Subcutaneous abdominal adipose tissue (tissue), 5 donors: Measurements from ENCODE around the gene SLC6A4.

Experiments used
- H3K27ac ChIP-seq: one replicate; pipeline ENCODE4 v1.7.0; 2013; ENCODE audit warnings: low read depth, mild to moderate bottlenecking, inconsistent platforms, low read length, moderate library complexity
- H3K27me3 ChIP-seq, 5 donors: one replicate each; pipeline ENCODE4 v1.7.0; 2013; ENCODE audit warnings: low read length in 5 of 5, inconsistent platforms in 1 of 5; ENCODE audit not compliant: control insufficient read depth in 5 of 5, insufficient read depth in 4 of 5
- H3K36me3 ChIP-seq, 5 donors: one replicate each; pipeline ENCODE4 v1.7.0; 2013; ENCODE audit warnings: low read length in 5 of 5; ENCODE audit not compliant: control insufficient read depth in 5 of 5, insufficient read depth in 5 of 5
- H3K4me1 ChIP-seq, 5 donors: one replicate each; pipeline ENCODE4 v1.7.0; 2013; ENCODE audit warnings: low read length in 5 of 5, mild to moderate bottlenecking in 3 of 5, moderate library complexity in 1 of 5; ENCODE audit not compliant: control insufficient read depth in 5 of 5, insufficient read depth in 5 of 5
- H3K4me3 ChIP-seq, 5 donors: one replicate each; pipeline ENCODE4 v1.7.0; 2013; ENCODE audit warnings: low read length in 5 of 5, low read depth in 1 of 5
- H3K9ac ChIP-seq, 5 donors: one replicate each; pipeline ENCODE4 v1.7.0; 2013; ENCODE audit warnings: low read length in 5 of 5, mild to moderate bottlenecking in 4 of 5, moderate library complexity in 3 of 5
- H3K9me3 ChIP-seq, 5 donors: one replicate each; pipeline ENCODE4 v1.7.0; 2013; ENCODE audit warnings: low read length in 5 of 5; ENCODE audit not compliant: control insufficient read depth in 5 of 5
- donor health status: healthy.
- donor health status: healthy.
- donor health status: healthy.
- donor health status: healthy.
- donor health status: healthy.

SLC6A4 gene

DNA sequence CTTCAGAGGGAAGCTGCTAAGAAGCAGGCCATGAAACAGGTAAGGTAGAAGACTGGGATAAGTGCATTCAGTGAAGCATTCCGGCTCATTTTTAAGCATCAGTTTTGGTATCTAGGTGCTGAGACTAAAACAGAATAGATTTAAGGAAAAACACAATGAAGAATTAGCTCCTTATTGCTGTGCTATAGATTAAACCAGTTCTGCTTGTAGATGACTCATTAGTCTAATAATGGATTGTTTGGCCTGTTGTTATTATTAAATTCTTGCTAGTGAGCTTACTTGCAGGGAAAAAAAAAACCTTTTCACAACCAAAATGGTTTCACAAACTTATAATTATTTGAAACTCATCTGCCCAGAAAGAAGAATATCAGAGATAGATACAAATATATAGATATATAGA, 62.9 kb downstream of the SLC6A4 start:
- H3K9me3 ChIP-seq, result no peaks in the 10 kb centered on the region
- H3K9ac ChIP-seq, result no peak overlapping the region
- peaks cover 4 to 41% (median 20%) of the 10 kb centered on the region in 5 donors for H3K36me3 ChIP-seq
- no peaks in the 10 kb centered on the region for H3K27me3 ChIP-seq
- H3K4me1 ChIP-seq, result no peaks in the 10 kb centered on the region
- no peak overlapping the region for H3K27ac ChIP-seq
- H3K4me3 ChIP-seq, result no peak overlapping the region

DNA sequence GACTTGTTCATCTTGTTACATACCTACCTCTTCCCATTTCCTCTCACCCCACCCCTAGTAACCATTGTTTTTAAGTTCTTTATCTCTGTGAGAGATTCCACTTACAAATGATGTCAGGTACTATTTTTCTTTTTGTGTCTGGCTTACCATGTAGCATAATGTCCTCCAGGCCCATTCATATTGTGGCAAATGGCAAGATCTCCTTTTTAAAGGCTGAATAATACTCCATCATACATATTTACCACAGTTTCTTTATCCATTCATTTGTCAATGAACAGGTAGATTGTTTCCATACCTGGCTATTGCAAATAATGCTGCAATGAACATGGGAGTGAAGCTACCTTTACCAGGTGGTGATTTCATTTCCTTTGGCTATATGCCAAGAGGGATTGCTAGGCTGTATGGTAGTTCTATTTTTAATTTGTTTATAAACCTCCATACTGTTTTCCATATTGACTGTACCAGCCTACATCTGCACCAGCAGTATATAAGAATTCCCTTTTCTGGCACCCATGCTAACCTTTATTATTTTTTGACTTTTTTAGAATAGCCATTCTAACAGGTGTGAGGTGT, 65.0 kb downstream of the SLC6A4 start:
- no peak overlapping the region for H3K4me3 ChIP-seq

DNA sequence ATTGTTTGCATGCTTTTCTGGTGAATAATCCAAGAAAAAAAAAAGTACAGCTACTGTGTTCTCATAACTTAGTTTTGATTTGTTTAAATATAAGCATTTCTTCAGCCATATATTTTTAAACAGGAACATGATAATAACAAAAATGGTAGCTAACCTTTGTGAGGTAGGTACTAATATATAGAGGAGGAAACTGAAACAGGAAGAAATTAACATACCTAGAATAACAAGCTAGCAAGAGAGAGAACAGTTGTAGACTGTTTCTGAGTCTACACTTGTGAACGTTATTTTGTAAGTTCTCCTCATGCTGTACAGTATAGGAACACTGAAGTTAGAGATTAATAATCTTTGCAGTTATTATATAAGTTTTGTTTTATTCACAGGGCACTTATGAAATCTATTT, 69.5 kb downstream of the SLC6A4 start:
- no peaks in the 10 kb centered on the region for H3K9me3 ChIP-seq
- H3K27me3 ChIP-seq, result no peaks in the 10 kb centered on the region
- H3K36me3 ChIP-seq, result peaks cover 3 to 17% (median 7%) of the 10 kb centered on the region in 5 donors
- H3K27ac ChIP-seq, result no peak overlapping the region
- H3K9ac ChIP-seq, result no peak overlapping the region
- H3K4me3 ChIP-seq, result no peak overlapping the region
- peaks cover 0 to 6% (median 0%) of the 10 kb centered on the region in 5 donors for H3K4me1 ChIP-seq

More for the DNA sequence above, 65.0 kb downstream of the SLC6A4 start:
- no peak overlapping the region for H3K9ac ChIP-seq
- no peaks in the 10 kb centered on the region for H3K4me1 ChIP-seq
- peaks cover 6 to 37% (median 22%) of the 10 kb centered on the region in 5 donors for H3K36me3 ChIP-seq
- no peaks in the 10 kb centered on the region for H3K27me3 ChIP-seq
- no peak overlapping the region for H3K27ac ChIP-seq
- H3K9me3 ChIP-seq, result no peaks in the 10 kb centered on the region

DNA sequence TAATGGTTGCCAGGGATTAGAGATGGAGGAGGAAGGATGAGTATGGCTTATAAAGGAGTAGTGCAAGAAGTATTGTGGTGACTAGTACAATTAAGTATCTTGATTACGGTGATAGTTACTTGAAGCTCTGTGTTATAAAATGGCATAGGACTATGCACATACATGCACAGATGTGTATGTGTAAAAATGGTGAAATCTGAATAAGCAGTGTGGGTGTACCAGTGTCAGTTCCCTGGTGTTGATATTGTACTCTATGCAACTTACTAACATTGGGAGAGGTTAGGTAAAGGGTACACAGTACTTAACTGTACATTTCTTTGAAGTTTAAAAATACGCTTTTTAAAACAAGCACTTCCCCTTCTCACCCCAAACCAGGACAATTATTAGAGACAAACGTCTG, 70.3 kb downstream of the SLC6A4 start:
- Histone ChIP-seq H3K27me3 (no peaks in the 10 kb centered on the region), H3K27ac (no peak overlapping the region), H3K9ac (no peak overlapping the region), H3K4me1 (peaks cover 0 to 6% (median 0%) of the 10 kb centered on the region in 5 donors), H3K36me3 (peaks cover 3 to 14% (median 7%) of the 10 kb centered on the region in 5 donors), H3K9me3 (no peaks in the 10 kb centered on the region), H3K4me3 (no peak overlapping the region)

DNA sequence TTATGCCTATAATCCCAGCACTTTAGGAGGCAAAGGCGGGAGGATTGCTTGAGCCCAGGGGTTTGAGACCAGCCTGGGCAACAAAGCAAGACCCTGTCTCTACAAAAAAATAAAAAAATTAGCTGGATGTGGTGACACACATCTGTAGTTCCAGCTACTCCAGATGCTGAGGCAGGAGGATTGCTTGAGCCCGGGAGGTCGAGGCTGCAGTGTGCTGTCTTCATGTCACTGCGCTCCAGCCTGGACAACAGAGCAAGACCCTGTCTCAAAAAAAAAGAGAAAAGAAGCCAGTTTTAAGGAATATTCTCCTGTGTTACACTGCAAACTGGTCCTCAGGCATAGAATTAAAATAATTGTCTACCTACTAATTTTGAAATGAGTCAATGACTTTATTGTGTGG, 71.0 kb downstream of the SLC6A4 start:
- H3K4me3 ChIP-seq, result no peak overlapping the region
- no peaks in the 10 kb centered on the region for H3K27me3 ChIP-seq
- peaks cover 3 to 14% (median 7%) of the 10 kb centered on the region in 5 donors for H3K36me3 ChIP-seq
- no peak overlapping the region for H3K9ac ChIP-seq
- H3K27ac ChIP-seq, result no peak overlapping the region
- H3K4me1 ChIP-seq, result peaks cover 0 to 6% (median 0%) of the 10 kb centered on the region in 5 donors
- no peaks in the 10 kb centered on the region for H3K9me3 ChIP-seq

DNA sequence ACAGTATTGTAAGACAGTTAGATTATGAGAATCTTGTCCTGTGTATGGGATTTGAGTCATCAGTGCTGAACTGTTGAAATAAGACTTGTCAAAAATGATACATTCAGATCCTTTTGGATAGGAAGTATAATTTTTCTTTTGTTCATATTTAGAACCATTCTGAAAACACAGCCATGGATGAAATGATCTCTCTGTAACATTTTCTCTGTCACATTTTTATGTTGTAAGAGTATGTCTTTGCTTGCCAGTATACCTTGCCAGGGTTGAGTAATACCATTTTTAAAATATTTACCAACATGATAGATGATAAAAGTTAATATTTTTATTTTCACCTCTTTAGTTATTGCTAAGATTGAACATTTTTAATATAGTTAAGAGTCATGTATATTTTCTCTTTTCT, 73.9 kb downstream of the SLC6A4 start:
- Histone ChIP-seq H3K4me1 (peaks cover 0 to 6% (median 0%) of the 10 kb centered on the region in 5 donors), H3K27me3 (no peaks in the 10 kb centered on the region), H3K9ac (no peak overlapping the region), H3K4me3 (no peak overlapping the region), H3K36me3 (peaks cover 3 to 14% (median 4%) of the 10 kb centered on the region in 5 donors), H3K27ac (no peak overlapping the region), H3K9me3 (peaks cover 0 to 4% (median 0%) of the 10 kb centered on the region in 5 donors)

DNA sequence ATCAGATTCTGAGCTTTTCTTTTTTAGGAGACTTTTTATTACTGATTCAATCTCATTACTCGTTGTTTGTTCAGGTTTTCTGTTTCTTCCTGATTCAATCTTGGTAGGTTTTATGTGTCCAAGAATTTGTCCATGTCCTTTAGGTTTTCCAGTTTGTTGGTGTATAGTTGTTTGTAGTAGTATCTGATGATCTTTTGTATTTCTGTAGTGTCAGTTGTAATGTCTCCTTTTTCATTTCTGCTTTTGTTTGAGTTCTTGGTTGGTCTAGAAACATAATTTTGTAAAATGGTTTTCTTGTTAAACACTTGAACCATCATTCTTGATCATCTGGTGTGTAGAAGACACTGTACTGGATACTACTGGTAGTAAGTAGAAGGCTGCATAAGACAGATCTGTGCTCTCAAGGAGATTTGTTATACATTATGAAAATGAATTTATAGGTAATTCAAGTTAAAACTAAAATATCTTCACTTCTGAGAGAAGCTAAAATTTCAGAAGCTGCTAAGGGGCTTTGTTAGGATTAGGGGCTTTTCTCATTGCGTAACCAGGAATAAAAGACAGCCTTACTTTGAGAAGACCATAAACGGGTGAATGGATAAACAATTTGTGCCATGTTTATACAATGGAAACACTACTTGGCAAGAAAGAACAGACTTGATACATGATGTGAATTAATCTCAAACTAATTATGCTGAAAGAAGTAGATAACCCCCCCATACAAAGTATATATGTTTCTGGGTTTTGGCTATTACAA, 74.9 kb downstream of the SLC6A4 start:
- H3K27ac ChIP-seq, result no peak overlapping the region
- H3K4me1 ChIP-seq, result peaks cover 0 to 6% (median 0%) of the 10 kb centered on the region in 5 donors

DNA sequence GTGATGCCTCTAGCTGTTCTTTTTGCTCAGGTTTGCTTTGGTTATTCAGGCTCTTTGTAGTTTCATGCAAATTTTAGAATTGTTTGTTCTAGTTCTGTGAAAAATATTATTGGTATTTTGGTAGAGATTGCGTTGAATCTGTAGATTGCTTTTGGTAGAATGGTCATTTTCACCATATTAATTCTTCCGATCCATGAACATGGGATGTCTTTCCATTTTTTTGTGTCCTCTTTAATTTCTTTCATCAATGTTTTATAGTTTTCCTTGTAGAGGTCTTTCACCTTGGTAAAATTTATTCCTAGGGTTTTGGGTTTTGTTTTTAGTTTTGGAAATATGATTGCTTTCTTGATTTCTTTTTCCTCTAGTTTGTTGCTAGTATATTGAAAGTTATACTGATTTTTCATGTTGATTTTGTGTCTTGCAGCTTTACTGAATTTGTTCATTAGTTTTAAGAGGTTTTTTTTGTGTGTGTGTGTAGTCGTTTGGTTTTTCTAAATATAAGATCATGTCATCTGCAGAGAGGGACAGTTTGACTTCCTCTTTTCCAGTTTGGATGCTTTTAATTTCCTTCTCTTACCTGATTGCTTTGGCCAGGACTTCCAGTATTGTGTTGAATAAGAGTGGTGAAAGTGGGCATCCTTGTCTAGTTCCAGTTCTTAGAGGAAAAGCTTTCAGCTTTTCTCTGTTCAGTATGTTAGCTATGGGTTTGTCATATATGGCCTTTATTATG, 76.4 kb downstream of the SLC6A4 start:
- H3K4me3 ChIP-seq, result no peak overlapping the region
- peaks cover 0 to 13% (median 3%) of the 10 kb centered on the region in 5 donors for H3K36me3 ChIP-seq
- H3K4me1 ChIP-seq, result peaks cover 0 to 6% (median 0%) of the 10 kb centered on the region in 5 donors
- no peak overlapping the region for H3K27ac ChIP-seq
- no peak overlapping the region for H3K9ac ChIP-seq
- peaks cover 0 to 4% (median 0%) of the 10 kb centered on the region in 5 donors for H3K9me3 ChIP-seq
- H3K27me3 ChIP-seq, result no peaks in the 10 kb centered on the region

More for the DNA sequence above, 74.9 kb downstream of the SLC6A4 start:
- Histone ChIP-seq H3K9me3 (peaks cover 0 to 4% (median 0%) of the 10 kb centered on the region in 5 donors), H3K27me3 (no peaks in the 10 kb centered on the region), H3K9ac (no peak overlapping the region), H3K4me3 (no peak overlapping the region), H3K36me3 (peaks cover 3 to 14% (median 4%) of the 10 kb centered on the region in 5 donors)

DNA sequence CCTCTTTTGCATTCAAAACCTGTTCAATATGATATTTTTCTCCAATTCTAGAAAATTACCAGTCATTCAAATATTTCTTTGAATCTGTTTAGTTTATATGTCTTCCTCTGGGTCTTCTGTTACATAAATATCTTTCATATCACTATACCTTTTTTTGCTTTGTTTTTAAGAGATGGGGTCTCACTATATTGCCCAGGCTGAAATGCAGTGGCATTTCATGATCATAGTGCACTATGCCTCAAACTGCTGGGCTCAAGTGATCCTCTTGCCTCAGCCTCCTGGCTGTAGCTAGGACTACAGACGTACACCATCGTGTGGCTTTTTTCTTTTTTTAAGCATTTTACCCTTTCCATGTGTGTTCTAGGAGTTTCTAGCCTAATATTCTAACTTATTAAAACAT, 80.1 kb downstream of the SLC6A4 start:
- Histone ChIP-seq H3K4me1 (peaks cover 0 to 3% (median 0%) of the 10 kb centered on the region in 5 donors), H3K4me3 (no peak overlapping the region), H3K36me3 (peaks cover 0 to 9% (median 0%) of the 10 kb centered on the region in 5 donors), H3K9me3 (peaks cover 0 to 4% (median 0%) of the 10 kb centered on the region in 5 donors), H3K27ac (no peak overlapping the region), H3K27me3 (no peaks in the 10 kb centered on the region), H3K9ac (no peak overlapping the region)

DNA sequence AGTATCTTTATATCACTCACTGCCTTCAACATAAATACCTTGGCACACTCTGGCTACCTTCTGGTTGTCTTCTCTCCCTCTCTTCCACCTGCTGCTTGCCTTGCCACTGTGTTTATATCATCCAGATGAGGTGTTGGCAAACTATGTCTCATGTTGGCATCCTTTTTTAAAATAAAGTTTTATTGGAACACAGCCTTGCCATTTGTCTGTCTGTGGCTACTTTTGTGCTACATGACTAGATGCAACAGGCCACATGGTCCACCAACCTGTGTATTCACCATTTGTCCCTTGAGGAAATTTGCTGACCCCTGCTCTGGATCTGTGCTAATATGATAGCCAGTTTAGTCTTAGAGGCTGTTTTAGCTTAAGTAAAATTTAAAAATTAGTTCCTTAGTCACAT, 82.0 kb downstream of the SLC6A4 start:
- Histone ChIP-seq H3K9ac (no peak overlapping the region), H3K27ac (no peak overlapping the region), H3K4me3 (no peak overlapping the region), H3K27me3 (no peaks in the 10 kb centered on the region), H3K9me3 (no peaks in the 10 kb centered on the region), H3K4me1 (peaks cover 0 to 3% (median 0%) of the 10 kb centered on the region in 5 donors), H3K36me3 (peaks cover 0 to 7% (median 0%) of the 10 kb centered on the region in 5 donors)
